ENCODE data around the gene RETREG3.
A peak's percentile ranks its signal among the peaks of the same experiment; 100 is the strongest.

- TF ChIP-seq CTCF (conservative IDR thresholded peaks at IDR 0.05; ENCODE audit: low read depth in 2 of 2) (no peak; a peak in 1 of 4 replicates), REST (IDR thresholded peaks at IDR 0.05; ENCODE audit: unreplicated experiment) (no peak), EZH2 (IDR thresholded peaks at IDR 0.05; ENCODE audit: low read depth, unreplicated experiment) (no peak), POLR2AphosphoS5 (IDR thresholded peaks at IDR 0.05; ENCODE audit: low read depth) (peak; percentile 87), EZH2phosphoT487 (IDR thresholded peaks at IDR 0.05; ENCODE audit: unreplicated experiment) (no peak), NANOG (IDR thresholded peaks at IDR 0.05; ENCODE audit: borderline replicate concordance) (no peak), STAT1 (IDR thresholded peaks at IDR 0.05; ENCODE audit: unreplicated experiment) (no peak), CREB1 (CRISPR knock-in tag; IDR thresholded peaks at IDR 0.05; ENCODE audit: low read depth) (no peak), ETS1 (IDR thresholded peaks at IDR 0.05) (peak; percentile 77), ZNF462 (CRISPR knock-in tag; IDR thresholded peaks at IDR 0.05) (no peak), JUNB (IDR thresholded peaks at IDR 0.05; ENCODE audit: unreplicated experiment) (no peak), ZNF331 (CRISPR knock-in tag; IDR thresholded peaks at IDR 0.05; ENCODE audit: low read depth) (no peak), ZNF114 (CRISPR knock-in tag; IDR thresholded peaks at IDR 0.05) (no peak)
These were observed 42.1 kb downstream of the RETREG3 start, which contains the start of gene MLX for GRCh38 chr17:42566883-42567573.
